Ovary (tissue), 3 donors: ENCODE results near the gene EFCAB5.

Experiments
- EP300 ChIP-seq: sonication (generic); formaldehyde crosslinking; IDR thresholded peaks from one replicate; pipeline ENCODE4 v1.6.1; 2017; ENCODE audit warnings: antibody characterized with exemption
- POLR2A ChIP-seq: fragments of 450-650 bp; IDR thresholded peaks from one replicate; pipeline ENCODE4 v1.6.1; 2017; ENCODE audit warnings: antibody characterized with exemption, mild to moderate bottlenecking, moderate library complexity
- TF ChIP-seq, protein P1 (sequence below), 3 donors: fragments of 450-650 bp in 2 of 3; fragments of 200-600 bp in 1 of 3; IDR thresholded peaks; one replicate each; pipeline versions ENCODE4 v1.5.1 to v1.8.0; 2016 to 2022; ENCODE audit warnings: antibody characterized with exemption in 3 of 3, mild to moderate bottlenecking in 1 of 3
- donor health status: DM: no; HTN: no; CAD: no.

DNA sequence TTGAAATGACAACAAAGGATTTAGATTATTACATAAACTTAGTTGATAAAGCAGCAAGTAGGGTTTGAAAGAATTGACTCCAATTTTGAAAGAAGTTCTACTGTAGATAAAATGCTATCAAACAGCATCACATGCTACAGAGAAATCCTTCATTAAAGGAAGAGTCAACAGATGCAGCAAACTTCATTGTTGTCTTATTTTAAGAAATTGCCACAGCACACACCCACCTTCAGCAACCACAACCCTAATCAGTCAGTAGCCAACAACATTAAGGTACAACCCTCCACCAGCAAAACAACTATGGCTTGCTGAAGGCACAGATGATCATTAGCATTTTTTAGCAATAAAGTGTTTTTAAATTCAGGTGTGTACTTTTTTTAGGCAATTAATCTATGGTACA is 100.1 kb downstream of the EFCAB5 start:
- TF ChIP-seq, protein P1, sequence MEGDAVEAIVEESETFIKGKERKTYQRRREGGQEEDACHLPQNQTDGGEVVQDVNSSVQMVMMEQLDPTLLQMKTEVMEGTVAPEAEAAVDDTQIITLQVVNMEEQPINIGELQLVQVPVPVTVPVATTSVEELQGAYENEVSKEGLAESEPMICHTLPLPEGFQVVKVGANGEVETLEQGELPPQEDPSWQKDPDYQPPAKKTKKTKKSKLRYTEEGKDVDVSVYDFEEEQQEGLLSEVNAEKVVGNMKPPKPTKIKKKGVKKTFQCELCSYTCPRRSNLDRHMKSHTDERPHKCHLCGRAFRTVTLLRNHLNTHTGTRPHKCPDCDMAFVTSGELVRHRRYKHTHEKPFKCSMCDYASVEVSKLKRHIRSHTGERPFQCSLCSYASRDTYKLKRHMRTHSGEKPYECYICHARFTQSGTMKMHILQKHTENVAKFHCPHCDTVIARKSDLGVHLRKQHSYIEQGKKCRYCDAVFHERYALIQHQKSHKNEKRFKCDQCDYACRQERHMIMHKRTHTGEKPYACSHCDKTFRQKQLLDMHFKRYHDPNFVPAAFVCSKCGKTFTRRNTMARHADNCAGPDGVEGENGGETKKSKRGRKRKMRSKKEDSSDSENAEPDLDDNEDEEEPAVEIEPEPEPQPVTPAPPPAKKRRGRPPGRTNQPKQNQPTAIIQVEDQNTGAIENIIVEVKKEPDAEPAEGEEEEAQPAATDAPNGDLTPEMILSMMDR (IDR thresholded peaks at IDR 0.05): no peak
- TF ChIP-seq POLR2A (no peak), EP300 (no peak)
